CD14-positive monocyte (primary cell): Measurements from ENCODE around the gene JAG2. TPM values are rescaled to one million over a fixed set of nuclear protein-coding genes. Genes with fewer than 3 reads are reported as not detected.

Experiments
- DNase-seq, 3 donors: peaks; one replicate each; pipeline ENCODE4 v3.0.0-alpha.2; 2011 to 2022
- H2AFZ ChIP-seq: 2 replicates; pipeline ENCODE4 v1.6.0; 2012; ENCODE audit warnings: mild to moderate bottlenecking, low read depth, low read length, inconsistent platforms; ENCODE audit not compliant: insufficient read depth, poor library complexity, severe bottlenecking
- H3K27ac ChIP-seq, 2 donors: 1 replicate in 1 of 2; 2 replicates in 1 of 2; pipeline ENCODE4 v1.5.1; 2012 to 2013; ENCODE audit warnings: low read length in 2 of 2, control low read depth in 1 of 2, inconsistent platforms in 1 of 2, low read depth in 1 of 2, mild to moderate bottlenecking in 1 of 2
- H3K27me3 ChIP-seq, 2 donors: one replicate each; pipeline versions ENCODE4 v1.6.0 to v1.6.1; 2011 to 2013; ENCODE audit warnings: low read length in 2 of 2; ENCODE audit not compliant: control insufficient read depth in 2 of 2, insufficient read depth in 2 of 2
- H3K36me3 ChIP-seq, 2 donors: replicated peaks in 1 of 2; 1 replicate in 1 of 2; 2 replicates in 1 of 2; pipeline versions ENCODE4 v1.5.1 to v1.6.1; 2012 to 2013; ENCODE audit warnings: low read length in 2 of 2, control low read depth in 1 of 2, inconsistent platforms in 1 of 2, mild to moderate bottlenecking in 1 of 2; ENCODE audit not compliant: insufficient read depth in 2 of 2, control insufficient read depth in 1 of 2
- H3K4me1 ChIP-seq, 2 donors: 1 replicate in 1 of 2; 2 replicates in 1 of 2; pipeline versions ENCODE4 v1.5.1 to v1.6.1; 2012 to 2013; ENCODE audit warnings: low read length in 2 of 2, control low read depth in 1 of 2, inconsistent platforms in 1 of 2, mild to moderate bottlenecking in 1 of 2, moderate library complexity in 1 of 2; ENCODE audit not compliant: insufficient read depth in 2 of 2, control insufficient read depth in 1 of 2
- H3K4me2 ChIP-seq: replicated peaks from 2 replicates; pipeline ENCODE3; 2012; ENCODE audit warnings: low read length, moderate library complexity, mild to moderate bottlenecking; ENCODE audit not compliant: poor library complexity, severe bottlenecking; ENCODE audit errors: extremely low read depth
- H3K4me3 ChIP-seq, 3 experiments: fragments of 200-600 bp in 1 of 3; sonication (generic) in 1 of 3; replicated peaks in 1 of 3; 1 replicate in 2 of 3; 2 replicates in 1 of 3; pipeline ENCODE4 v1.5.1; 2011 to 2013; ENCODE audit warnings: low read length in 3 of 3, mild to moderate bottlenecking in 3 of 3, control low read depth in 2 of 3, low read depth in 2 of 3, inconsistent platforms in 1 of 3, moderate library complexity in 1 of 3
- H3K79me2 ChIP-seq: 2 replicates; pipeline ENCODE4 v1.6.0; 2012; ENCODE audit warnings: mild to moderate bottlenecking, control low read depth, inconsistent platforms, low read length, moderate library complexity; ENCODE audit not compliant: insufficient read depth
- H3K9ac ChIP-seq: 2 replicates; pipeline ENCODE4 v1.6.0; 2017; ENCODE audit warnings: low read length, mild to moderate bottlenecking; ENCODE audit not compliant: insufficient read depth, poor library complexity, severe bottlenecking
- H3K9me3 ChIP-seq, 2 donors: replicated peaks in 1 of 2; 1 replicate in 1 of 2; 2 replicates in 1 of 2; pipeline versions ENCODE4 v1.5.1 to v1.6.1; 2012 to 2013; ENCODE audit warnings: low read length in 2 of 2, control low read depth in 1 of 2; ENCODE audit not compliant: control insufficient read depth in 1 of 2, insufficient read depth in 1 of 2
- H4K20me1 ChIP-seq: 2 replicates; pipeline ENCODE4 v1.6.0; 2012; ENCODE audit warnings: mild to moderate bottlenecking, low read length, control low read depth, moderate library complexity; ENCODE audit not compliant: insufficient read depth
- H3K27ac Mint-ChIP-seq, 7 donors: one replicate each; pipeline ENCODE4 v1.8.0; 2020; ENCODE audit warnings: mild to moderate bottlenecking in 7 of 7, mixed read lengths in 7 of 7, moderate library complexity in 6 of 7, inconsistent platforms in 2 of 7
- H3K27me3 Mint-ChIP-seq, 3 donors: one replicate each; pipeline ENCODE4 v1.8.0; 2021 to 2022; ENCODE audit warnings: low read depth in 3 of 3, mild to moderate bottlenecking in 3 of 3, mixed read lengths in 3 of 3, moderate library complexity in 3 of 3, inconsistent platforms in 1 of 3
- H3K36me3 Mint-ChIP-seq, 2 donors: one replicate each; pipeline ENCODE4 v1.8.0; 2020; ENCODE audit warnings: mixed read lengths in 2 of 2, inconsistent platforms in 1 of 2, mild to moderate bottlenecking in 1 of 2
- H3K4me1 Mint-ChIP-seq: one replicate; pipeline ENCODE4 v1.8.0; 2020; ENCODE audit warnings: mild to moderate bottlenecking, mixed read lengths
- H3K4me3 Mint-ChIP-seq, 2 donors: one replicate each; pipeline ENCODE4 v1.8.0; 2020; ENCODE audit warnings: mild to moderate bottlenecking in 2 of 2, mixed read lengths in 2 of 2, moderate library complexity in 1 of 2
- H3K9me3 Mint-ChIP-seq, 7 donors: one replicate each; pipeline ENCODE4 v1.8.0; 2020 to 2022; ENCODE audit warnings: mixed read lengths in 7 of 7, mild to moderate bottlenecking in 6 of 7, moderate library complexity in 6 of 7, inconsistent platforms in 2 of 7
- CTCF ChIP-seq: fragments of 200-600 bp; IDR thresholded peaks from one replicate; pipeline ENCODE4 v1.8.0; 2022; ENCODE audit warnings: antibody characterized with exemption, mild to moderate bottlenecking
- WGBS: methylation state at CpG from one replicate; pipeline ENCODE4 v1.1.5; 2013; ENCODE audit warnings: missing lambda C conversion rate; ENCODE audit not compliant: insufficient coverage; 5-methylcytosine and 5-hydroxymethylcytosine counted together
- intact Hi-C, 2 donors: fragments of 100-400 bp; cut with micrococcal nuclease; formaldehyde crosslinking; loops; one replicate each; pipeline versions ENCODE4 v1.15.0 to v1.15.1; 2023
- polyA plus RNA-seq, 3 donors: library from polyadenylated mRNA; depleted of rRNA in 1 of 3; unstranded in 2 of 3; stranded (reverse) in 1 of 3; fragments of 300-500 nt in 2 of 3; fragments of >200 nt in 1 of 3; fragmentation: Illumina TruSeq in 2 of 3; gene quantifications; 1 replicate in 2 of 3; 2 replicates in 1 of 3; pipeline ENCODE4 v1.2.3, GENCODE V29; 2012 to 2021

Gene JAG2
- polyA plus RNA-seq, 3 donors, result 1.2 TPM; not detected in 2

- no peak overlapping the region for H3K4me3 Mint-ChIP-seq
- intact Hi-C loops, result no loop called here
Measured at GRCh38 chr14:105172476-105172875, 3.9 kb upstream of the JAG2 start.

GRCh38 chr14:105171004-105171673, 2.6 kb upstream of the JAG2 start:
- DNase-seq, result no peak
- intact Hi-C loops, result no loop called here
- Mint-ChIP-seq H3K27ac (no peak overlapping the region), H3K4me1 (peaks cover 14% of the 10 kb centered on the region), H3K9me3 (peaks cover 0 to 17% (median 4%) of the 10 kb centered on the region in 7 donors), H3K27me3 (peaks cover 55 to 90% (median 60%) of the 10 kb centered on the region in 3 donors), H3K4me3 (peak overlapping the region in 1 of 2 donors; percentile 15), H3K36me3 (no peaks in the 10 kb centered on the region)
- Histone ChIP-seq H3K27me3 (peaks cover 17 to 64% of the 10 kb centered on the region in 2 donors), H3K9me3 (no peaks in the 10 kb centered on the region), H2AFZ (no peak overlapping the region), H4K20me1 (peaks cover 9% of the 10 kb centered on the region), H3K36me3 (no peaks in the 10 kb centered on the region), H3K79me2 (no peaks in the 10 kb centered on the region), H3K27ac (no peak overlapping the region), H3K9ac (no peak overlapping the region), H3K4me3 (no peak overlapping the region), H3K4me2 (no peak overlapping the region), H3K4me1 (peaks cover 9 to 18% of the 10 kb centered on the region in 2 donors)
- WGBS, result 23% methylated on average over 19 of the region's 19 CpGs
- no peak for TF ChIP-seq CTCF

More at GRCh38 chr14:105172476-105172875, 3.9 kb upstream of the JAG2 start:
- peaks cover 0 to 17% (median 0%) of the 10 kb centered on the region in 7 donors for H3K9me3 Mint-ChIP-seq
- Histone ChIP-seq H2AFZ (no peak overlapping the region), H4K20me1 (peaks cover 12% of the 10 kb centered on the region), H3K27ac (no peak overlapping the region), H3K79me2 (no peaks in the 10 kb centered on the region), H3K36me3 (no peaks in the 10 kb centered on the region), H3K4me2 (no peak overlapping the region), H3K27me3 (peaks cover 16 to 54% of the 10 kb centered on the region in 2 donors), H3K9ac (no peak overlapping the region), H3K9me3 (no peaks in the 10 kb centered on the region), H3K4me3 (no peak overlapping the region), H3K4me1 (peaks cover 9 to 18% of the 10 kb centered on the region in 2 donors)
- WGBS, result 80% methylated on average over 7 of the region's 7 CpGs
- peaks cover 14% of the 10 kb centered on the region for H3K4me1 Mint-ChIP-seq
- H3K36me3 Mint-ChIP-seq, result no peaks in the 10 kb centered on the region
- H3K27ac Mint-ChIP-seq, result no peak overlapping the region
- peaks cover 51 to 88% (median 58%) of the 10 kb centered on the region in 3 donors for H3K27me3 Mint-ChIP-seq
- TF ChIP-seq CTCF, result no peak
- no peak for DNase-seq
